Measurements from ENCODE around the gene PDE5A. TPM values are rescaled to one million over a fixed set of nuclear protein-coding genes. Genes with fewer than 3 reads are reported as not detected.

The PDE5A gene
- polyA plus RNA-seq (2012; ENCODE audit: insufficient read length, low read depth) = not detected

- TF ChIP-seq REST (IDR thresholded peaks at IDR 0.05; ENCODE audit: insufficient read depth in 1 of 2, low read depth in 2 of 2, low read length in 2 of 2) (no peak), SIN3A (IDR thresholded peaks at IDR 0.05; ENCODE audit: borderline replicate concordance, insufficient read depth, low read length) (no peak), TAF1 (IDR thresholded peaks at IDR 0.05; ENCODE audit: borderline replicate concordance, insufficient read depth, low read length) (no peak), FOXP2 (optimal IDR thresholded peaks at IDR 0.05; ENCODE audit: borderline replicate concordance, extremely low read depth, extremely low read length, insufficient read depth) (no peak), POLR2AphosphoS5 (IDR thresholded peaks at IDR 0.05; ENCODE audit: low read depth, low read length) (no peak)
Observed at GRCh38 chr4:119628281-119629141, at the start of gene PDE5A. Gene PDE5A, minus strand, starts transcription at chr4:119628804. Its CDS starts 133 bp downstream, at chr4:119628671.

GRCh38 chr4:119676101-119676500, 47.5 kb upstream of the PDE5A start:
- no peak for TF ChIP-seq FOXP2 (optimal IDR thresholded peaks at IDR 0.05; ENCODE audit: borderline replicate concordance, extremely low read depth, extremely low read length, insufficient read depth)
- TF ChIP-seq SIN3A (IDR thresholded peaks at IDR 0.05; ENCODE audit: borderline replicate concordance, insufficient read depth, low read length) = no peak
- TF ChIP-seq REST (IDR thresholded peaks at IDR 0.05; ENCODE audit: insufficient read depth in 1 of 2, low read depth in 2 of 2, low read length in 2 of 2) = no peak
- no peak for TF ChIP-seq TAF1 (IDR thresholded peaks at IDR 0.05; ENCODE audit: borderline replicate concordance, insufficient read depth, low read length)
- no peak for TF ChIP-seq POLR2AphosphoS5 (IDR thresholded peaks at IDR 0.05; ENCODE audit: low read depth, low read length)

GRCh38 chr4:119675391-119675790, 46.8 kb upstream of the PDE5A start:
- TF ChIP-seq SIN3A (IDR thresholded peaks at IDR 0.05; ENCODE audit: borderline replicate concordance, insufficient read depth, low read length) (no peak), FOXP2 (optimal IDR thresholded peaks at IDR 0.05; ENCODE audit: borderline replicate concordance, extremely low read depth, extremely low read length, insufficient read depth) (no peak), POLR2AphosphoS5 (IDR thresholded peaks at IDR 0.05; ENCODE audit: low read depth, low read length) (no peak), REST (IDR thresholded peaks at IDR 0.05; ENCODE audit: insufficient read depth in 1 of 2, low read depth in 2 of 2, low read length in 2 of 2) (no peak), TAF1 (IDR thresholded peaks at IDR 0.05; ENCODE audit: borderline replicate concordance, insufficient read depth, low read length) (no peak)

GRCh38 chr4:119672938-119673337, 44.3 kb upstream of the PDE5A start:
- TF ChIP-seq FOXP2 (optimal IDR thresholded peaks at IDR 0.05; ENCODE audit: borderline replicate concordance, extremely low read depth, extremely low read length, insufficient read depth) (no peak), TAF1 (IDR thresholded peaks at IDR 0.05; ENCODE audit: borderline replicate concordance, insufficient read depth, low read length) (no peak), SIN3A (IDR thresholded peaks at IDR 0.05; ENCODE audit: borderline replicate concordance, insufficient read depth, low read length) (no peak), POLR2AphosphoS5 (IDR thresholded peaks at IDR 0.05; ENCODE audit: low read depth, low read length) (no peak), REST (IDR thresholded peaks at IDR 0.05; ENCODE audit: insufficient read depth in 1 of 2, low read depth in 2 of 2, low read length in 2 of 2) (no peak)

Measured in PFSK-1 (cell line).